ENCODE results near the gene CCDC174.

The CCDC174 gene

GRCh38 chr3:14651440-14652251 lies at the start of gene CCDC174:
Gene CCDC174, plus strand, starts transcription at chr3:14651762. Its CDS starts 75 bp downstream, at chr3:14651837.
- Histone ChIP-seq H4K20me1 (ENCODE audit: insufficient read depth) (no peaks in the 10 kb centered on the region), H3K27ac (peak within 1 kb of the TSS; percentile 69), H3K36me3 (ENCODE audit: insufficient read depth) (no peaks in the 10 kb centered on the region), H3K27me3 (ENCODE audit: insufficient read depth, low read depth) (no peaks in the 10 kb centered on the region), H3K4me3 (IDR thresholded peaks at IDR 0.05; ENCODE audit: insufficient read depth, low read depth, low read length) (peak within 1 kb of the TSS; percentile 70), H2AFZ (ENCODE audit: low read depth) (peak within 1 kb of the TSS; percentile 64), H3K79me2 (ENCODE audit: insufficient read depth, low read depth) (peaks cover 23% of the 10 kb centered on the region), H3K9ac (peak within 1 kb of the TSS; percentile 80), H3K4me2 (peak within 1 kb of the TSS; percentile 57), H3K4me1 (ENCODE audit: low read depth, poor library complexity, severe bottlenecking) (peaks cover 7% of the 10 kb centered on the region)
- no peak for TF ChIP-seq CTCF (conservative IDR thresholded peaks at IDR 0.05; ENCODE audit: low read depth, low read length)

GRCh38 chr3:14602006-14602803 lies 49.4 kb upstream of the CCDC174 start:
- H3K4me2 ChIP-seq = no peak overlapping the region
- no peak overlapping the region for H3K4me3 ChIP-seq (IDR thresholded peaks at IDR 0.05; ENCODE audit: insufficient read depth, low read depth, low read length)
- TF ChIP-seq CTCF (conservative IDR thresholded peaks at IDR 0.05; ENCODE audit: low read depth, low read length) = no peak
- no peaks in the 10 kb centered on the region for H3K4me1 ChIP-seq (ENCODE audit: low read depth, poor library complexity, severe bottlenecking)
- H4K20me1 ChIP-seq (ENCODE audit: insufficient read depth) = no peaks in the 10 kb centered on the region
- H3K27ac ChIP-seq = no peak overlapping the region
- H3K36me3 ChIP-seq (ENCODE audit: insufficient read depth) = no peaks in the 10 kb centered on the region
- no peaks in the 10 kb centered on the region for H3K79me2 ChIP-seq (ENCODE audit: insufficient read depth, low read depth)
- no peak overlapping the region for H3K9ac ChIP-seq
- no peak overlapping the region for H2AFZ ChIP-seq (ENCODE audit: low read depth)
- no peaks in the 10 kb centered on the region; the same call in 1 of the 2 replicates for H3K27me3 ChIP-seq (ENCODE audit: insufficient read depth, low read depth)

DNA sequence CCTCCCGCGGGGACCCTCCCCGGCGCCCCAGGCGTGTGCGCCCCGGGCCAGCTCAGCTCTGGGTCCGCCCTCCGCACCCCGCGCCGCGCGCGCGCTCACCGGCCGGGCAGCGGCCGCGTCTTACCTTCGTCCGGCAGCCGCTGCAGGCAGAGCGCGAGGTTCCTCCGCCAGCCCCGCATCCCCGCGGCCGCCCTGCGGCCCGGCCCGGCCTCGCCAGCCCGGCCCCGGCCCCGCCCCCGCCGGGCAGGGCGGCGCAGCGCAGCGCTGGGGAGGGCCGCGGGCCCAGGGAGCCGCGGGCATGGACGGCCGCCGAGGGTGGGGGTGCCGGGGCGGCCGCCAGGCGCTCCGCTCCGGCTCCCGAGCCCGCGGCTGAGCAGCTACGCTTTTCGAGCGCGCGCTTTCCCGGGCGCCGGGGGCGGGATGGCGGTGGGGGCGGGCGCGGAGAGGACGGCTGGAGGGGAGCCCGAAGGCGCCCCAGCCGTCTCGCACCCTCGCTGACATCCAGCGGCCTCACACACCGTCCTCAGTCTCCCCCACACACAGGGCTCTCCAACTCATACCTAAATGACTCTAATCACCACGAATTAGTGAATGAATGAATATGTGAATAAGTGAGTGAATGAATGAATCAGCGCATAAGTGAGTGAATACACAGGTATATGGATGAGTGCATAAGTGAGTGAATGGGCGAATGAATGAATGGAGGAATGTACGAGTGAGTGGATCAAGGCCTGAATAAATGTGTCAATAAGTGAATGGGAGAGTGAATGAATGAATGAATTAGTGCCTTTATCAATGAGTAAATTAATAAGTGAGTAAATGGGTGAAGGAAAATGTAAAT lies 48.5 kb upstream of the CCDC174 start:
- H3K4me1 ChIP-seq (ENCODE audit: low read depth, poor library complexity, severe bottlenecking) = no peaks in the 10 kb centered on the region
- no peak overlapping the region for H3K4me2 ChIP-seq
- no peak overlapping the region for H2AFZ ChIP-seq (ENCODE audit: low read depth)
- H3K27me3 ChIP-seq (ENCODE audit: insufficient read depth, low read depth) = no peaks in the 10 kb centered on the region; the same call in 1 of the 2 replicates
- no peak overlapping the region for H3K4me3 ChIP-seq (IDR thresholded peaks at IDR 0.05; ENCODE audit: insufficient read depth, low read depth, low read length)
- no peaks in the 10 kb centered on the region for H3K36me3 ChIP-seq (ENCODE audit: insufficient read depth)
- no peaks in the 10 kb centered on the region for H4K20me1 ChIP-seq (ENCODE audit: insufficient read depth)
- no peak overlapping the region for H3K27ac ChIP-seq
- no peak overlapping the region for H3K9ac ChIP-seq
- no peak for TF ChIP-seq CTCF (conservative IDR thresholded peaks at IDR 0.05; ENCODE audit: low read depth, low read length)
- no peaks in the 10 kb centered on the region for H3K79me2 ChIP-seq (ENCODE audit: insufficient read depth, low read depth)

DNA sequence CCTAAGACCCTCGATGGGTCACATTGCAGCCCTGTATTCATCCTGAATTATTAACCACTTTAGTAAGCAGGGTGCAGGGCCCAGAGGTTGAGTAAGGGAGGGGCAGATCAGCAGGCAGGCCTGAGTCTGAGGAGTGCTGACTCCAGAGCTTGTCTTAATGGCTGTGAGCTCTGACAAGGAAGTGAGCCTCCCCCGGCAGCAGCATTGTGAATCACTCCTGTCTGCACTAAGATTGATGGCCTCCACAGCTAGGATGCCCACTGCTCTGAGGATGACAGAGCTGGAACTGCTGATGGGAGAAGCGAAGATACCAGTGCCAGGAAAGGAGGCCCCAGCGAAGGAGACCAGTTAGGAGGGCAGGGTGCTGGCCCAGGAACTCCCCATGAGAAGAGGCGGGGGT lies 46.5 kb upstream of the CCDC174 start:
- TF ChIP-seq CTCF (conservative IDR thresholded peaks at IDR 0.05; ENCODE audit: low read depth, low read length) = no peak
- H4K20me1 ChIP-seq (ENCODE audit: insufficient read depth) = no peaks in the 10 kb centered on the region
- H3K4me1 ChIP-seq (ENCODE audit: low read depth, poor library complexity, severe bottlenecking) = no peaks in the 10 kb centered on the region
- H3K4me3 ChIP-seq (IDR thresholded peaks at IDR 0.05; ENCODE audit: insufficient read depth, low read depth, low read length) = no peak overlapping the region
- no peaks in the 10 kb centered on the region for H3K36me3 ChIP-seq (ENCODE audit: insufficient read depth)
- H3K27me3 ChIP-seq (ENCODE audit: insufficient read depth, low read depth) = no peaks in the 10 kb centered on the region; the same call in 1 of the 2 replicates
- no peaks in the 10 kb centered on the region for H3K79me2 ChIP-seq (ENCODE audit: insufficient read depth, low read depth)
- no peak overlapping the region for H3K9ac ChIP-seq
- H2AFZ ChIP-seq (ENCODE audit: low read depth) = no peak overlapping the region
- H3K4me2 ChIP-seq = no peak overlapping the region
- H3K27ac ChIP-seq = no peak overlapping the region
